ENCODE measurements around the gene PRPF19.

The PRPF19 gene

GRCh38 chr11:60928563-60929001, 22.2 kb upstream of the PRPF19 start:
- H3K36me3 ChIP-seq (ENCODE audit: control insufficient read depth, insufficient read depth, low read length) = peaks cover 2% of the 10 kb centered on the region
- no peak overlapping the region for H3K4me2 ChIP-seq (ENCODE audit: low read length)
- no peak overlapping the region for H3K56ac ChIP-seq (ENCODE audit: low read length)
- no peak overlapping the region for H3K18ac ChIP-seq (ENCODE audit: low read length)
- H2BK15ac ChIP-seq (replicated peaks; ENCODE audit: low read depth) = no peak overlapping the region
- no peak overlapping the region for H3K4me3 ChIP-seq (ENCODE audit: low read length)
- peaks cover 3% of the 10 kb centered on the region for H3K79me1 ChIP-seq (ENCODE audit: low read length)
- H3K27me3 ChIP-seq (ENCODE audit: insufficient read depth, low read length, poor library complexity) = no peaks in the 10 kb centered on the region
- H3K4me1 ChIP-seq (ENCODE audit: control insufficient read depth, low read depth, low read length) = peaks cover 3% of the 10 kb centered on the region
- H4K8ac ChIP-seq (ENCODE audit: low read depth, low read length) = no peak overlapping the region
- H2BK5ac ChIP-seq (ENCODE audit: low read length) = no peak overlapping the region
- H4K5ac ChIP-seq (ENCODE audit: low read length) = no peak overlapping the region
- no peak overlapping the region for H2AK5ac ChIP-seq (ENCODE audit: low read length)
- H3K79me2 ChIP-seq (ENCODE audit: control insufficient read depth, insufficient read depth, low read length) = no peaks in the 10 kb centered on the region
- H2BK120ac ChIP-seq (ENCODE audit: low read depth, low read length) = no peak overlapping the region
- H3K27ac ChIP-seq (ENCODE audit: low read depth, low read length) = no peak overlapping the region
- no peak for DNase-seq
- no CpG with 5 or more reads among the region's 20 CpGs for WGBS (ENCODE audit: extremely low coverage, insufficient coverage, low lambda C conversion rate)
- no peak overlapping the region for H3K23ac ChIP-seq (ENCODE audit: low read length)
- no peak overlapping the region for H3K9ac ChIP-seq (ENCODE audit: low read length)
- no peak overlapping the region for H3K4ac ChIP-seq (ENCODE audit: low read depth, low read length)

- no peak overlapping the region for H3K4me2 ChIP-seq (ENCODE audit: low read length)
- H3K4me3 ChIP-seq (ENCODE audit: low read length) = no peak overlapping the region
- no peak overlapping the region for H3K27ac ChIP-seq (ENCODE audit: low read depth, low read length)
- no peak overlapping the region for H3K18ac ChIP-seq (ENCODE audit: low read length)
- no peak overlapping the region for H3K9ac ChIP-seq (ENCODE audit: low read length)
- no peak overlapping the region for H2BK120ac ChIP-seq (ENCODE audit: low read depth, low read length)
- H3K56ac ChIP-seq (ENCODE audit: low read length) = no peak overlapping the region
- H3K27me3 ChIP-seq (ENCODE audit: insufficient read depth, low read length, poor library complexity) = no peaks in the 10 kb centered on the region
- no peaks in the 10 kb centered on the region for H3K79me2 ChIP-seq (ENCODE audit: control insufficient read depth, insufficient read depth, low read length)
- H3K4ac ChIP-seq (ENCODE audit: low read depth, low read length) = no peak overlapping the region
- no peak overlapping the region for H4K8ac ChIP-seq (ENCODE audit: low read depth, low read length)
- no peak overlapping the region for H2AK5ac ChIP-seq (ENCODE audit: low read length)
- no peak overlapping the region for H2BK5ac ChIP-seq (ENCODE audit: low read length)
- H2BK15ac ChIP-seq (replicated peaks; ENCODE audit: low read depth) = no peak overlapping the region
- peaks cover 3% of the 10 kb centered on the region for H3K4me1 ChIP-seq (ENCODE audit: control insufficient read depth, low read depth, low read length)
- no peak overlapping the region for H3K23ac ChIP-seq (ENCODE audit: low read length)
- peaks cover 2% of the 10 kb centered on the region for H3K36me3 ChIP-seq (ENCODE audit: control insufficient read depth, insufficient read depth, low read length)
- WGBS (ENCODE audit: extremely low coverage, insufficient coverage, low lambda C conversion rate) = no CpG with 5 or more reads among the region's 16 CpGs
- H3K79me1 ChIP-seq (ENCODE audit: low read length) = peaks cover 3% of the 10 kb centered on the region
- no peak for DNase-seq
- H4K5ac ChIP-seq (ENCODE audit: low read length) = no peak overlapping the region
Measured at GRCh38 chr11:60927600-60927999, 21.2 kb upstream of the PRPF19 start.

- WGBS (ENCODE audit: extremely low coverage, insufficient coverage, low lambda C conversion rate) = no CpG with 5 or more reads among the region's 8 CpGs
- Histone ChIP-seq H3K4me3 (ENCODE audit: low read length) (no peak overlapping the region), H3K18ac (ENCODE audit: low read length) (no peak overlapping the region), H3K4me2 (ENCODE audit: low read length) (no peak overlapping the region), H2BK15ac (replicated peaks; ENCODE audit: low read depth) (no peak overlapping the region), H4K5ac (ENCODE audit: low read length) (no peak overlapping the region), H2BK5ac (ENCODE audit: low read length) (no peak overlapping the region), H3K23ac (ENCODE audit: low read length) (no peak overlapping the region), H3K4me1 (ENCODE audit: control insufficient read depth, low read depth, low read length) (peaks cover 3% of the 10 kb centered on the region), H3K27me3 (ENCODE audit: insufficient read depth, low read length, poor library complexity) (no peaks in the 10 kb centered on the region), H3K27ac (ENCODE audit: low read depth, low read length) (no peak overlapping the region), H3K9ac (ENCODE audit: low read length) (no peak overlapping the region), H3K79me1 (ENCODE audit: low read length) (peaks cover 3% of the 10 kb centered on the region), H4K8ac (ENCODE audit: low read depth, low read length) (no peak overlapping the region), H2BK120ac (ENCODE audit: low read depth, low read length) (no peak overlapping the region), H3K4ac (ENCODE audit: low read depth, low read length) (no peak overlapping the region), H3K56ac (ENCODE audit: low read length) (no peak overlapping the region), H2AK5ac (ENCODE audit: low read length) (no peak overlapping the region), H3K79me2 (ENCODE audit: control insufficient read depth, insufficient read depth, low read length) (no peaks in the 10 kb centered on the region), H3K36me3 (ENCODE audit: control insufficient read depth, insufficient read depth, low read length) (peaks cover 2% of the 10 kb centered on the region)
- no peak for DNase-seq
Measured at GRCh38 chr11:60927061-60927592, 20.7 kb upstream of the PRPF19 start.

- Histone ChIP-seq H4K5ac (ENCODE audit: low read length) (no peak overlapping the region), H2BK15ac (replicated peaks; ENCODE audit: low read depth) (no peak overlapping the region), H3K18ac (ENCODE audit: low read length) (no peak overlapping the region), H3K4me3 (ENCODE audit: low read length) (no peak overlapping the region), H2BK5ac (ENCODE audit: low read length) (no peak overlapping the region), H3K4me1 (ENCODE audit: control insufficient read depth, low read depth, low read length) (peaks cover 3% of the 10 kb centered on the region), H3K4me2 (ENCODE audit: low read length) (no peak overlapping the region), H3K23ac (ENCODE audit: low read length) (no peak overlapping the region), H3K56ac (ENCODE audit: low read length) (no peak overlapping the region), H3K27ac (ENCODE audit: low read depth, low read length) (no peak overlapping the region), H3K4ac (ENCODE audit: low read depth, low read length) (no peak overlapping the region), H2BK120ac (ENCODE audit: low read depth, low read length) (no peak overlapping the region), H3K27me3 (ENCODE audit: insufficient read depth, low read length, poor library complexity) (no peaks in the 10 kb centered on the region), H4K8ac (ENCODE audit: low read depth, low read length) (no peak overlapping the region), H2AK5ac (ENCODE audit: low read length) (no peak overlapping the region), H3K9ac (ENCODE audit: low read length) (no peak overlapping the region), H3K36me3 (ENCODE audit: control insufficient read depth, insufficient read depth, low read length) (peaks cover 2% of the 10 kb centered on the region), H3K79me1 (ENCODE audit: low read length) (peaks cover 3% of the 10 kb centered on the region), H3K79me2 (ENCODE audit: control insufficient read depth, insufficient read depth, low read length) (no peaks in the 10 kb centered on the region)
- DNase-seq = no peak
- no CpG with 5 or more reads among the region's 8 CpGs for WGBS (ENCODE audit: extremely low coverage, insufficient coverage, low lambda C conversion rate)
Measured at GRCh38 chr11:60926500-60926899, 20.1 kb upstream of the PRPF19 start.

GRCh38 chr11:60925868-60926267, 19.5 kb upstream of the PRPF19 start:
- Histone ChIP-seq H2AK5ac (ENCODE audit: low read length) (no peak overlapping the region), H3K9ac (ENCODE audit: low read length) (no peak overlapping the region), H3K36me3 (ENCODE audit: control insufficient read depth, insufficient read depth, low read length) (peaks cover 2% of the 10 kb centered on the region), H3K79me1 (ENCODE audit: low read length) (peaks cover 3% of the 10 kb centered on the region), H3K79me2 (ENCODE audit: control insufficient read depth, insufficient read depth, low read length) (no peaks in the 10 kb centered on the region), H3K4me1 (ENCODE audit: control insufficient read depth, low read depth, low read length) (peaks cover 3% of the 10 kb centered on the region), H3K56ac (ENCODE audit: low read length) (no peak overlapping the region), H3K4me3 (ENCODE audit: low read length) (no peak overlapping the region), H3K27me3 (ENCODE audit: insufficient read depth, low read length, poor library complexity) (no peaks in the 10 kb centered on the region), H2BK120ac (ENCODE audit: low read depth, low read length) (no peak overlapping the region), H3K18ac (ENCODE audit: low read length) (no peak overlapping the region), H3K4ac (ENCODE audit: low read depth, low read length) (no peak overlapping the region), H2BK15ac (replicated peaks; ENCODE audit: low read depth) (no peak overlapping the region), H4K8ac (ENCODE audit: low read depth, low read length) (no peak overlapping the region), H3K27ac (ENCODE audit: low read depth, low read length) (no peak overlapping the region), H4K5ac (ENCODE audit: low read length) (no peak overlapping the region), H3K23ac (ENCODE audit: low read length) (no peak overlapping the region), H3K4me2 (ENCODE audit: low read length) (no peak overlapping the region), H2BK5ac (ENCODE audit: low read length) (no peak overlapping the region)
- WGBS (ENCODE audit: extremely low coverage, insufficient coverage, low lambda C conversion rate) = no CpG with 5 or more reads among the region's 6 CpGs
- DNase-seq = no peak
